PC-9 (cell line): Measurements from ENCODE around the gene KIAA0753.

ENCODE experiments used
- CTCF ChIP-seq: fragments of 200-600 bp; sonication (generic); conservative IDR thresholded peaks from 2 replicates; pipeline ENCODE4 v1.6.1; 2017; ENCODE audit warnings: mixed run types, antibody characterized with exemption, mild to moderate bottlenecking, moderate library complexity
- EZH2 ChIP-seq: fragments of 200-600 bp; sonication (generic); IDR thresholded peaks from 2 replicates; pipeline ENCODE4 v1.8.0; 2017; ENCODE audit warnings: antibody characterized with exemption, low read depth

- TF ChIP-seq EZH2 (no peak), CTCF (no peak)
These were observed 94.3 kb downstream of the KIAA0753 start for GRCh38 chr17:6546069-6546718.
